ENCODE results near the gene HRH1.

HRH1 gene

DNA sequence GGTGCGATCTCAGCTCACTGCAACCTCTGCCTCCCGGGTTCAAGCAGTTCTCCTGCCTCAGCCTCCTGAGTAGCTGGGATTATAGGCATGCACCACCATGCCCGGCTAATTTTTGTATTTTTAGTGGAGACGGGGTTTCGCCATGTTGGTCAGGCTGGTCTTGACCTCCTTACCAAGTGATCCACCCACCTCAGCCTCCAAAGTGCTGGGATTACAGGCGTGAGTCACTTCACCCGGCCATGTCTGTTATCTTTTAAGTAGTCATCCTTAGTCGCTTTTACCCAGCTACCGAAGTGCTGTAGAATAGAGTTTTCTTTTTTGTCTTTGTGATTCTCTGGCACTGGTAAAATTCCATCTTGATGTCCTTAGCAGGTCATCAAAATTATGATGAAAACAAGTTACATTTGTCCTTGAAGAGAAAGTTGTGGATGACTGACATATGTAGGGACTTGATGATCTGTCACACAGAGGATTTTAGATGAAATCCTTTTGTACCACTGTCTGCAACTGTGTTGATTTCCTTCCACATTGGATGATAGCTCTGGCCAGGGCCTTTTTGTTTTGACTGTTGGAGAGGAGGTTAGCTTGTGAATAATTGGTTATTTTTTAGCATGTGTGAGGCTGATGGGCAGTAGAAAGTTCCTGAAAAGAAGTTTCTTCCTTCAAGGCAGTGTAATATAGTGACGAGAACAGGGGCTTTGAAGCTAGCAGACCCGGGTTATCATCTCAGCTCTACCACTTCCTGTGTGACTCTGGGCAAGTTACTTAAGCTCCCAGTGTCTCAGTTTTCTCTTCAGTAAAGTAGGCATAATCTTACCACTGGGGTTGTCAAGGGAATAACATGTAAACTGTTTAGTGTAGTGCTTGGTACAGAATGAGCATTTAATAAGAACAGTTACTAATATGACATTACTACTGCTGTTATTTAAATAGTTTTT, 136.7 kb downstream of the HRH1 start:
- TF ChIP-seq CTCF (IDR thresholded peaks at IDR 0.05; ENCODE audit: borderline replicate concordance, insufficient read depth, low read depth, low read length) = no peak
- H3K4me3 ChIP-seq (ENCODE audit: low read depth, low read length) = no peak overlapping the region

- TF ChIP-seq CTCF (IDR thresholded peaks at IDR 0.05; ENCODE audit: borderline replicate concordance, insufficient read depth, low read depth, low read length) = no peak
- H3K4me3 ChIP-seq (ENCODE audit: low read depth, low read length) = no peak overlapping the region
Measured at GRCh38 chr3:11291808-11292207, 137.5 kb downstream of the HRH1 start.

DNA sequence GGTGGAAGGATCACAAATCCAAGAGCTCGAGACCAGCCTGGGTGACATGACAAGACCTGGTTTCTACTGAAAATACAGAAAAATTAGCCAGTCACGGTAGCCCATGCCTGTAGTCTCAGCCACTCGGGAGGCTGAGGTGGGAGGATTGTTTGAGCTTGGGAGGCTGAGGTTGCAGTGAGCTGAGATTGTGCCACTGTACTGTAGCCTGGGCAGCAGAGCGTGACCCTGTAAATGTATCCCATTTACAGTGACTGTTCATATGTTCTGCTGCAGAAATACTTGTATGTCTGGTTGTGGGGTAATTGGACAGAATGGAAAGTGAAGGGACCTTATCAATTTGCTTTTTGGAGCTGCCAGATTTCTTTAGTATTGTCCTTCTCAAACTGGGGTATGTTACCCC, 142.8 kb downstream of the HRH1 start:
- no peak overlapping the region for H3K4me3 ChIP-seq (ENCODE audit: low read depth, low read length)
- TF ChIP-seq CTCF (IDR thresholded peaks at IDR 0.05; ENCODE audit: borderline replicate concordance, insufficient read depth, low read depth, low read length) = no peak

DNA sequence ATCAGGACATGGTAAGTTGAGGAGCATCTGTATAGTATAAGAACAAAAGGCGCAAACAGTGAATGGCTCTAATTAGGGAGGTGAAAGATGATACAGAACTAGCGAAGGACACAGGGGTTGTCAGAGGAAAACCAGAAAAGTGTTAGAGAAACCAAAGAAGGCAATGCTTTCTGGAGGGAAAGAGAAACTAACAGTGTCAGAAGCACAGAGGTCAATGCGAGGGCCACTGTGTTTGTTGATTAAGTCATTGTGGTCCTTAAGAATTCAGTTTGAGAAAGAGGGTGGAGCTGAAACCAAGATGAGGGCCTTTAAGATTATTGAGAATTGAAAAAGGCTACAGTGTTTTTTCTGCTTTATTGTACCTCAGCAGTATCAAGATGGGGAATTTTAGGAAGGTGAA, 146.7 kb downstream of the HRH1 start:
- TF ChIP-seq CTCF (IDR thresholded peaks at IDR 0.05; ENCODE audit: borderline replicate concordance, insufficient read depth, low read depth, low read length) = no peak
- no peak overlapping the region for H3K4me3 ChIP-seq (ENCODE audit: low read depth, low read length)

- H3K4me3 ChIP-seq (ENCODE audit: low read depth, low read length) = no peak overlapping the region
- TF ChIP-seq CTCF (IDR thresholded peaks at IDR 0.05; ENCODE audit: borderline replicate concordance, insufficient read depth, low read depth, low read length) = no peak
Measured at GRCh38 chr3:11302444-11302843, 148.2 kb downstream of the HRH1 start.

DNA sequence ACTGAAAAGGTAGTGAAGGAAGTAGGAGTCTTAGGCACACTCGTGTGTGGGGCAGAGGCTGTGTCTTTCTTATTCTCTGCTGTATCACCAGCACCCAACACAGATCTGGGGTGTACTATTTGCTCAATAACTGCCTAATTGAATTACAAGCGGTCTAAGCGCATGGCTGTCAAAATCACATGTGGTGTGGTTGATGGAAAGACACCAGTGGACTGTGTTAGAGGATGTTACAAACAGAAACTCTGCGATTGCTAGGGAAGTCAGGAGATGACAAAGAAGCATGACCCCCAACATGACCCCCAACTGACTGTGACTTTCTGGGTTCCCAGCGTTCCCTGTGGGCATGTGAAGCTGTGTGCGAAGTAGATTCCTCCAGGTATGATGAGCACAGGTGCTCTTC, 149.9 kb downstream of the HRH1 start:
- TF ChIP-seq CTCF (IDR thresholded peaks at IDR 0.05; ENCODE audit: borderline replicate concordance, insufficient read depth, low read depth, low read length) = no peak
- no peak overlapping the region for H3K4me3 ChIP-seq (ENCODE audit: low read depth, low read length)

- H3K4me3 ChIP-seq (ENCODE audit: low read depth, low read length) = no peak overlapping the region
- TF ChIP-seq CTCF (IDR thresholded peaks at IDR 0.05; ENCODE audit: borderline replicate concordance, insufficient read depth, low read depth, low read length) = no peak
Measured at GRCh38 chr3:11305509-11305908, 151.2 kb downstream of the HRH1 start.

All from GM12875 (cell line).